Stimulated activated CD8-positive, alpha-beta memory T cell treated with anti-CD3 and anti-CD28 coated beads, Interleukin-4, amount 100 ng/mL, for 4 hours (primary cell): ENCODE results near the gene SLC3A2.

ENCODE experiments used
- DNase-seq, 2 donors: peaks; one replicate each; pipeline ENCODE4 v3.0.0-alpha.2; 2020; ENCODE audit warnings: low read depth in 2 of 2, low spot score in 1 of 2

Gene SLC3A2

GRCh38 chr11:62909107-62909894 is 28.6 kb downstream of the SLC3A2 start:
- no peak for DNase-seq

DNA sequence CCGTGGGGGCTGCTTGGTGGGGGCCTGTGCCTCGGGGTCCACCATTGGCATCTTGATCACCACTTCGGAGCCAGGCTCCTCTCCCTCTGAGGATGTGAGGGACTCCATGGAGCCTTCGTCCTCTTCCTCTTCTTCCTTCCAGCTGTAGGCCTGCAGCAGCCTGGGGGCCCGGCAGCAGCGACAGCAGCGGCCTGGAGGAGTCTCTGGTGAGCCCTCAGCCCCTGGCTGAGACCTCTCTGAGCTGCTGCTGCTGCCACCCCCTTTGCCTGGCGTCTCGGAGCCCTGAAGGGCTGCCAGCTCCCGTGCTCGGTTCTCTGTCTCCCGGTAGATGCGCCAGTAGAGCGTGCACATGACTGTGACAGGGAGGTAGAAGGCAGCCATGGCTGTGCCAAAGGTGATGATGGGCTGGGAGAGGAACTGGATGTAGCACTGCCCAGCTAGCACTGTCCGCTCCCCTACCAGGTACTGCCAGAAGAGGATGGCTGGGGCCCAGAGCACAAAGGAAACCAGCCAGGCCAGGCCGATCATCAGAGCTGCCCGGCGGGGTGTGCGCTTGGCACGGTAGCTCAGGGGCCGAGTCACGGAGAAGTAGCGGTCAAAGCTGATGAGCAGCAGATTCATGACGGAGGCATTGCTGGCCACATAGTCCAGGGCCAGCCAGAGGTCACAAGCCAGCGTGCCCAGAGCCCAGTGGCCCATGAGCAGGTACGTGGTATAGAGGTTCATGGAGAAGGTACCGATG is 29.6 kb downstream of the SLC3A2 start:
- no peak for DNase-seq

DNA sequence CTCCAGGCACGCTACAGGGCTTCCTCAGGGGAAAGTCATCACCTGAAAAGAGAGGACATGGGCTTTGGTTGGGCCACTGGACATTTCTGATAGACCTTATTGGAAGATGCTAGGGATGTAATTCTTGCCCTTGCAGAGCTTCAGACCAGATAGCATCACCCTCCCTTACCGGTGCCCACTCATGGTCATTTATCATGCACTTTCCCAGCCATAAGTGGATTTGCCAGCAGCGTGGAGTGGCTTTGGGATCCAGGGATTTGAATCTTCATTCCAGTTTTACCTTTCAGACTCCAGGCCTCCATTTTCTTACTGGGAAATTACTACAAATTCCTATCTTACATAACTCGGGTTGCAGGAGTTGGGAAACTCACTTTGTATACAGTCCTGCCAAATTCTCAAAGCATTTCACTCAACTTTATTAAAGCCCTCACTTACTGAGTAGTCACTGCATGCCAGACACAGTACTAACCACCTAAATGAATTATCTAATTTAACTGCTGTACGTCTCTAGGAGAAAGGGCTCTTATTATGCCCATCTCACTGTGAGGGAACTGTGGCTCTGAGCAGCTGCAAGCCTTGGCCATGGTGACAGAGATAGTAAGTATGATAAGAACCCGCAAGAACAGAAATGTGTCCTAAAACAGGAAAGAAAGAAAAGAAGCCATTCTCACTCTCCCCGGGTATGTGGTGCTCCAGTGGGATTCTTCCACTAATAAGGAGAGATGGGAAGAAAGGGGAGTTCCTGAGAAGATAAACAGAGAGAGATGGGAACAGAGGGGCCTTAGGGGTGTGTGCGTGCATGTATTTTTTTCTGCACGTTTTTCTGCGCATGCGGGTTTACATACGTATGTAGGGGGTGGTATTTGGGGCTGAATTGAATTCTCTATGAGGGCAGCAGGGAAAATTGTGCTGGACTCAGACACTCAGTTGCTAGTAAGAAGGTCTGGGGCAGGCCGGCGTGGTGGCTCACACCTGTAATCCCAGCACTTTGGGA is 30.7 kb downstream of the SLC3A2 start:
- DNase-seq: no peak

DNA sequence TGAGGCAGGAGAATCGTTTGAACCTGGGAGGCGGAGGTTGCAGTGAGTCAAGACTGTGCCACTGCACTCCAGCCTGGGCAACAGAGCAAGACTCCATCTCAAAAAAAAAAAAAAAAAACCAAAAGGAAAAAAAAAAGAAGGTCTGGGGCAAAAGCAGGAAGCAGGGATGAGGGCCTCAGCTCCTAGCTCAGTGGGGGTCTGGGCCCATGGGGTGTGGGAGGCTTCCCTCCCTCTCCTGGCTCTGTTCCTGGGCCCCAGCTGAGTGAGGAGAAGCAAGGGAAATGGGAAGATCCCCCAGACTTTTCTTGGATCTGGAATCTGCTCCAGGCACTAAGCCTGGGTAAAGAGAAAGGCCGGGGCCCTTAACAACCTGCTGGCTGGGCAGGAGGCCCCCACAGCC is 31.6 kb downstream of the SLC3A2 start:
- no peak for DNase-seq

- DNase-seq: no peak
Observed at GRCh38 chr11:62914416-62914815, 33.7 kb downstream of the SLC3A2 start.

- DNase-seq: no peak
Observed at GRCh38 chr11:62917906-62918502, 37.3 kb downstream of the SLC3A2 start.

DNA sequence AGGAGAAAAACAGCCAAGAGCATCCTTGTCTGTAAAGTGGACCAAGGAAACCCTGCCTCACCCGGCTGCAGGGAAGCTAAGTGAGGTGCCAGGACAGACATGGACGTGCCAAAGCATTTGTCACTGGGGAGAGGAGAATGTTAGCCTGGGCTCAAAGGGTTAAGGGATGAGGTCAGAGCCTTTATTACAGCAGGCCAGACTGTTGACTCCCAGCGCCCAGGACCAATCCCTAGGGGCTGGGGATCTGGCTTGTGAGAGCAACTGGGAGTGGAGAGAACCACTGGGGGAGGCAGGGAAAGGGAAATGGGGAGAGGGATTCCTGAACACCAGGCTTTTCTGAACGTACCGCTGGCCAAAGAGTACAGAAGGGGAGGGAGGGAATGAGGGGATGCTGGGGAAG is 37.8 kb downstream of the SLC3A2 start:
- no peak for DNase-seq

GRCh38 chr11:62919476-62919875 is 38.8 kb downstream of the SLC3A2 start:
- DNase-seq: no peak

DNA sequence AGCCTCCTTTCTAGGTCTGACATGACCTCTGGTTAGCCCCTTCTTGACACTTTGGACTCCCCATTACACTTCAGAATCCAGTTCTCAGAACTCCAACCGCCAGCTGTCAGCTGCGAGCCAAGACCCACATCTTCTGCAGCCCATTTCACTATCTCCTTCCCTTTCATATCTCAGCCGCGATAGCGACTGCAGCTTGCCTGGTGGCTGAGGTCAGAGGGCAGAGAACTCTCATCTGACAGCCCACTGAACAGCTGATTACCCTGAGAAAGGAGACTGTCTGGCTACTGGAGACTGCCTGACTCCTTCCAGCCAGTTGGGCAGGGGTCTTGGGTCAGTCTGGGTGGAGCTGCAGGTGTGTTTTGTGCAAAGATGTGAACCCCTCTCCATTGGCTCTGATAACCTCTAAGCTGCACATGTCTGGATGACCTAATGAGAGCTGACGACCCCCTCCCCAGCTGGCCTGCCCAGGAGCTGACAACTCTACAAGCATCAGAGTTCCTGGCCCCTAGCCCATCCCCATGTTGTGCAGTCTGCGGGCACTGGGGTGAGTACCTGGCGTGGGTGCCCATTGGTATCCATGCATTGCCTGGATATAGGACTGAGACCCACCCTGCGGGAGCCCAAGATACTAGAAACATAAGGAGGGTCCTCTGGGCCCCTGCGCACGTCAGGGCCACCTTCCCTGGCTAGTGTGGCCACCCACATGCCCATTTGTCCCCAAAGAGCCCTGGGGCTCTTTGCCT is 39.4 kb downstream of the SLC3A2 start:
- no peak for DNase-seq

- DNase-seq: no peak
Observed at GRCh38 chr11:62921201-62921572, 40.5 kb downstream of the SLC3A2 start, which contains the start of gene CHRM1. Gene CHRM1 (minus strand): TSS chr11:62921363. CDS start chr11:62911100, 10,263 bp downstream.

GRCh38 chr11:62921573-62922188 is 41.0 kb downstream of the SLC3A2 start:
- no peak for DNase-seq

GRCh38 chr11:62922189-62922589 is 41.5 kb downstream of the SLC3A2 start:
- DNase-seq: no peak

DNA sequence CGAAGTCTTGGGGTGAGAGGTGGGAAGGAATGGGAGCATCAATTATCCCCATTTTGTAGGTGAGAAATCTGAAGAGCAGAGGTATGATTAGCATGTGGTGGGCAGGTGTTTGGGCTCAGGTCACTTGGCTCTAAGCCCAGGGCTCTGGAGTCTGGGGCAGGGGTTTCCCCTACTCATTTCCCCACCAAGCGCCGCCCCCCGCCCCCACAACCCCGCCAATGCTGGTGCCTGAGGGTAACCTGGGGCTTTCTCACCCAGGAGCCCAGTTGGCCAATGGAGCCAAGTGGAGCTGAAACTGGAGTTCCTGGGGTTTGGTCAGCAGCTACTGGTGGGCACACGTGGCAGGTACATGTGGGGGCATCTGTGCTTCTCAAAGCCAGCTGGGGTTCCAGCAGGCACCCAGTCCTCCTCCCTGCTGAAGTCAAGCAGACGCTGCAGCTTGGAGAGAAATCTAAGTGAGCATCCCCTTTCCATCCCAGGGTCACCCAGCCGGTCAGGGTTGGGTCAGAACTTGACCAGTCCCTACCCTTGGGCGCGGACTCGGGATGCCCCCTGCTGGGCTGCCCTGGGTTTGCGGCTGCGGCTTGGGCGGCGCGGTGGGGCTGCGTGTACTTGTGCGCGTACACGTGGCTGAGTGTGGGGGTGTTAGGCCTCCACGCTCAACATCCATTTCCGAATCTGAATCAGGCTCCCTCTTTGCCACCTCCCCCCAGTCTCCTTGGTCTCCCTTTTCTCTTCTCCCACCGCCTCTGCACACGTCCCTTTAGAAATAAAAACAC is 42.1 kb downstream of the SLC3A2 start:
- peak in 1 of 2 donors; percentile 35 for DNase-seq

DNA sequence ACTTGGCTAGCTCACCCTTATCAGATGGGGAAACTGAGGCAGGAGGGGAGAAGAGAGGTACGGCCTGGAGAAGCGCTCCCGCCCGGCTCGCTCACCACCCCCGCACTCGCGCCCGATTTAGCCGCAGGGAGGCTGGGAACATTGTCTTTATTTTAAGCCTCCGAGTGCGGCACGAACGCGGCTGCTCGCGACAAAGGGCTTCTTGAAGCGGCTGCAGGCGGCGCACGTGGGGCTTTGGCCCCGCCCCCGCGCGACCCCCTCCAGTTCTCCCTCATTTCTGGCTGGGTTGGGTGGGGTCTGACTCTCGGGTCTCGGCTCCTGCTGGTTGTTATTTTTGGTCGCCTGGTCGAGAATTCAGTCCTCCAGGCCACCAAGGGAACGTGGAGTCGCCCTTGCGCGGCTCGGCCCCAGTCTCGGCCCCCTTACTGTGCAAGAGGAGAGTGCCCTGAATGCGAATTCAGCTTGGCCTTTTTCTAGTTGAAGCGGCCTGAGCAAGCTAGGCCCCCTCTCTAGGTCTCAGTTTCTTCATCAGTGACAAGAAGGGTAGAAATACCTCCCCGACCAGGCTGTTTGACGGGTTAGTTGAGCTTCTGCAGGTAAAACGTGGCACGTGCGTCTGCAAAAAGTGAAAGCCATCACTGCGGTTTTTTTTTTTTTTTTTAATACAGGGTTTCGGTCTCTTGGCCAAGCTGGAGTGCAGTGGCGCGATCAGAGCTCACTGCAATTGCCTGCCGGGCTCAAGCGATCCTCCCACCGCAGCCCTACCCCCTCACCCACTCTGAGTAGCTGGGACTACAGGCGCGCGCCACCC is 43.1 kb downstream of the SLC3A2 start:
- no peak for DNase-seq

GRCh38 chr11:62925308-62925707 is 44.6 kb downstream of the SLC3A2 start:
- no peak for DNase-seq

DNA sequence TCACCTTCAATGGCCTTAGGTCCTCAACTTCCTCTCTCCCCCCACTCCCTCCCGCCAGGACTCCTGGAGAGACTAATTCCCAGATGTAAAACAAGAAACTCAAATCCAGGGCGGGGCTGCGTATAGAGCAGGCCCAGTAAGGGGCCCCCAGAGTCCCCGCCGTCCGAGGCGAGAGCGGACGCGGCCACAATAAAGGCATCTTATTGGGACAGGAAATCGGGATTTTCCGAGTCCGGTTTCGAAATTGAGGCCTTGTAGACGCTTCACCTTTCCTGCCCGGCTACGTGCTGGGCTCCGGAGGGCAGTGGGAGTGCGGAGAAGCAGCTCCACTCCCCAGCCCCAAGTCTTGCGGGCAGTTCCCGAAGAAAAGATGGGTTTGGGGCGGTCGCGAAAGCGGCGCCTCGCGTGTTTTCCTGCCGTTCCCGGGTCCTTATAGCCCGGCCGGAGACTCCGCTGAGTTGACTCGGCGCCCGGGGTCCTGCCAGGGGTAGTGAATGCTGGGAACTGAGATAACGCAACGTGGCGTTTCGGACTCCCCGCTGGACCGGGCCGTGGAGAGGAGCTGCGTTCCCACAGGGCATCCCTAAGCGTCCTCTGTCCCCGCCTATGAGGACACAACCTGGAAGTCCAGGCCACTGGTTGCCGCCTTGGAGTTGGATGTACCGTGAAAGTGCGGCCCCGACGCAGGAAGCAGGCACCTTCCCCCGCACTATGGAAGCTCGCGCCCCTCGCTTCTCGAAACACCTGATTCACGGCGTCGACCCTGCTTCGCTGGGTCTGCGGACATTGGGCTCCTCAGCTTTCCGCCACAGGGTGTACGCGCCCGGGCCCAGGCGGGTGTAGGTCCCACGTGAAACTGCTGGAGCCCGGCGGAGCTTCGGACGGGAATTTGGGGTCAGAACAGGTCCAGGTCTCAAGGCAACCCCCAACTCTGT is 45.3 kb downstream of the SLC3A2 start:
- DNase-seq: no peak
